ENCODE data around the gene MBLAC1. TPM values are rescaled to one million over a fixed set of nuclear protein-coding genes. Genes with fewer than 3 reads are reported as not detected.

MBLAC1 gene
- total RNA-seq, 2 donors from 2014 or later: 2.7 to 3.9 TPM

DNA sequence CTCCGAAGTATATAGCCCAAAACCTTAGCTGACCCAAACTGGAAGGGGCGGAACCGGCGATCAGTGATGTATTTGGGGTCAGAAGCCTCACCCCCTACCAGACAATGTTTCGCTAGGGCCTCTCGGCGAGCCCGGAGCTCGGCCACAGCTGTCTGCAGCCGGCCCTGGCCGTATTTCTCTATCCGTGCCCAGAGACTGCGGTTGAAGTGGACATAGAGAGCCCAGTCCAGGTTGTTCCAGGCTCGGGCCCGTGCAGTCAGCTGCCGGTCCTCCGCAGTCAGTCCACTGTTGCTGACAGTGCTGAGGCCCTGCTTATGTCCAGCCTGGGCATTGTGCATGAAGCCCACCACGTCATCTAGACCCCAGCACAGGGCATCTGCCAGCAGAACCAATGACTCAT is 33.3 kb downstream of the MBLAC1 start:
- DNase-seq: no peak
- intact Hi-C loops (cut with DNase I, micrococcal nuclease): no loop called here
- ATAC-seq: no peak

- peak; percentile 72 to 83 for DNase-seq
- ATAC-seq: peak; percentile 76
- intact Hi-C loops (cut with DNase I, micrococcal nuclease): no loop called here
These were observed 36.3 kb downstream of the MBLAC1 start for GRCh38 chr7:100163006-100163531.

GRCh38 chr7:100163871-100164270 is 37.1 kb downstream of the MBLAC1 start:
- intact Hi-C loops (cut with DNase I, micrococcal nuclease): no loop called here
- ATAC-seq: no peak
- no peak for DNase-seq

GRCh38 chr7:100166317-100166940 is 39.7 kb downstream of the MBLAC1 start:
- no peak for ATAC-seq
- intact Hi-C loops (cut with DNase I, micrococcal nuclease): no loop called here
- no peak for DNase-seq

GRCh38 chr7:100166970-100167911 is 40.5 kb downstream of the MBLAC1 start:
- ATAC-seq: peak; percentile 24
- peak in 1 of 2 donors; percentile 24 for DNase-seq
- intact Hi-C loops (cut with DNase I, micrococcal nuclease): no loop called here

- ATAC-seq (peak; percentile 59), DNase-seq (peak in 1 of 2 donors; percentile 56)
- intact Hi-C loops (cut with DNase I, micrococcal nuclease): no loop called here
These were observed 41.2 kb downstream of the MBLAC1 start for GRCh38 chr7:100167912-100168323.

DNA sequence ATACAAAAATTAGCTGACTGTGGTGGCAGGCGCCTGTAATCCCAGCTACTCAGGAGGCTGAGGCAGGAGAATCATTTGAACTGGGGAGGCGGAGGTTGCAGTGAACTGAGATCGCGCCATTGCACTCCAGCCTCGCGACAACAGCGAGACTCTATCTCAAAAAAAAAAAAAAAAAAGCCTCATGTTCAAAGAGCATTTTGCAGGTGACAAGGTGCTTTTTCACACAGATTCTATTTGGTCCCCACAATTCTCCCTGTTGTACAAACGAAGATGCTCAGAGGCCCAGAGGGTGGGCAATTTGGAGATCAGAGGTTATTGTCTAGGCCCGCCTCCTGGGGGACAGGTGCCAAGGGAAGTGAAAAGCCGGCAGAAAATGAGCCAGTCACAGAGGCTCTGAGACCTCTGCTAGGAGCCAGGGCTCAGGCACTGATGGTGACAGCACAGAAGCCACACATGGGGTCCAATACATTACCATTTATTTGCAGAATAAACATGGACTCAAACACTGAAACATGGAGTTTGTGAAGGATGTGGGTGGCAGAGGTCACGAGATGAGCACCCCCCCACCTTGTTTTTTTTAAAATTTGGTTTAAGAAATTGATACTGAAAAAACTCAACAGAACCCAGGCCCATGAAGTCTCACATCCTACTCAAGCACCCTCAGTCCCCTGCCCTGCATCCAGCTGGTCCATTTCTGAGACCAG is 42.5 kb downstream of the MBLAC1 start:
- no peak for DNase-seq
- intact Hi-C loops (cut with DNase I, micrococcal nuclease): no loop called here

GRCh38 chr7:100170101-100170897 is 43.5 kb downstream of the MBLAC1 start:
- intact Hi-C loops (cut with DNase I, micrococcal nuclease): no loop called here
- DNase-seq: peak in 1 of 2 donors; percentile 21
- no peak for ATAC-seq

More for the DNA sequence above, 42.5 kb downstream of the MBLAC1 start:
- no peak for ATAC-seq

DNA sequence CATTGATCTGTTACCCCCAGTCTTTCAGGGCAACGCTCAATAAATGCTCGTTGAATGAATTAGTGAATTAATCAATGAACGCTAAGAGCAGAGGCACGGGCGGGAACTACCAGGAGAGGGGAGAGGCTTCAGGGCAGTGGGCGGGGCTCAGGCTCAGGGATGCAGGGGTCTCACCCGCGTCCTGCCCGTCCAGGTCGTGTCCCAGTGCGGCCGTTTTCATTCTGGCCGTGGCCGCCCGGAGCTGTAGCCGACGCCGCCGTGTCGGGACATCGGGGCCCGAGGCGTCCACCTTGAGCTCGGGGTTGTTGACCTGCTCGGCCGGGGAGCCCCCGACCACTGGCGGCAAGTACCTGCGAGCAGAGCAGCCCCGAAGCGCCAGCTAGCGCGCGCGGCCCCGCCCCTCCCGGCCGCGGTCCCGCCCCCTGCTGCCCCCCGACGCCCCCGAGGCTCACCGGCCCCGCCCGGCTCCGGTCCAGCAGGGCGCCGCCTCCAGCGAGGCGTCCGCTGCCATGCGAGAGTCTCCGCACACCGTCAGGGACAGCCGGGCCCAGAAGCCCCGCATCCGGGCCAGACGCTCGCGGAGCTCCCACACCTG is 44.4 kb downstream of the MBLAC1 start:
- intact Hi-C loops (cut with DNase I, micrococcal nuclease): no loop called here
- DNase-seq (peak in 1 of 2 donors; percentile 53), ATAC-seq (peak; percentile 34)

DNA sequence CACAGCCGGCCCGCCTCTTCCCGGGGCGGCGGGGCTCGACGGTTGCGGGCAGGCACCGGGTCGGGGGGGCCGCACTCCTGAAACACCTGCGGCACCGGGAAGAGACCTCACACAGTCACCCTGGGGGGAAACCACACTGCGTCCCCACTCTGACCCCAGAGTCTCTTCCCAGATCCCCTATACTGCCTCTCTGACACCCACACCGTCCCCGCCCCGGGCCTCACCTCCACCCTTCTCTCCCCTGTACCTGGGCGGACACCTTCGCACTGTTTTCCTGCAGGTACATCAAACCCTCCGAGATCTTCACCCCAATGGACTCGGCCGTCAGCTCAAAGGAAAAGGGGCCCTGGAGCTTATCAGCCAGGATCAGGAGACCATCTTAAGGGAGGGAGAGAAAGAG is 45.1 kb downstream of the MBLAC1 start:
- DNase-seq: no peak
- ATAC-seq: no peak

GRCh38 chr7:100173806-100174495 is 47.2 kb downstream of the MBLAC1 start:
- DNase-seq: no peak
- intact Hi-C loops (cut with DNase I, micrococcal nuclease): no loop called here
- no peak for ATAC-seq

More for the DNA sequence above, 45.1 kb downstream of the MBLAC1 start:
- intact Hi-C loops (cut with DNase I, micrococcal nuclease): no loop called here

- intact Hi-C loops (cut with DNase I, micrococcal nuclease): no loop called here
- ATAC-seq (no peak), DNase-seq (no peak)
These were observed 47.8 kb downstream of the MBLAC1 start for GRCh38 chr7:100174582-100174981.

DNA sequence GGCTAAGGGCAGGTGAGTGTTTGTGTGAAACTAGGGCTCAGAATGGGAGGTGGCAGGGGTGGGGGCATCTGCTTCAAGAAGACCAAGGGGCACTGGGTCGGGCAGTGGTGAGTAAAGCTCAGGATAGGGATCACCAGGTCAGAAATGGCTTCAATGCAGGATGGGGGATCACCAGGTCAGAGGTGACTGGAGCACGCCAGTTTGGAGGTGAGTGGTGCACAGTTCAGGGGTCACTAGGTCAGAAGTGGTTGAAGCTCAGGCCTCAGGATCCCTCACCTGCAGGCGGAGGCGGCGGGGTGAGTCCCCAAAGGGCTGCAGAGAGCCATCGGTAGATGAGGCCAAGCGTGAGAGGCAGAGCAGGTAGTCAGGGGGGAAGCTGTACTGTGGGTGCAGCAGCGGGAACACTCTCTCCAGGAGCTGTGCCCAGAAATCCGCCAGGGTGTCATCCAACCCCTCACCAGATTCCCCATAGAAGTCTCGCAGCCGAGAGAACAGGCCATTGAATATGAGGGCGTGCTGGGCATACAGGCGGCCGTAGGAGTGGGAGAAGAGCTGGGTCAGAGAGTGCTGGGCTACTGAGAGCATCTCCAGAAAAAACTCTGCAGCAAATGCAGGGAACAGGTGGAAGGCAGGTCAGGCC is 48.6 kb downstream of the MBLAC1 start:
- ATAC-seq (no peak), DNase-seq (no peak)
- intact Hi-C loops (cut with DNase I, micrococcal nuclease): no loop called here

GRCh38 chr7:100176096-100177044 is 49.6 kb downstream of the MBLAC1 start:
- DNase-seq (no peak), ATAC-seq (no peak)
- intact Hi-C loops (cut with DNase I, micrococcal nuclease): no loop called here

DNA sequence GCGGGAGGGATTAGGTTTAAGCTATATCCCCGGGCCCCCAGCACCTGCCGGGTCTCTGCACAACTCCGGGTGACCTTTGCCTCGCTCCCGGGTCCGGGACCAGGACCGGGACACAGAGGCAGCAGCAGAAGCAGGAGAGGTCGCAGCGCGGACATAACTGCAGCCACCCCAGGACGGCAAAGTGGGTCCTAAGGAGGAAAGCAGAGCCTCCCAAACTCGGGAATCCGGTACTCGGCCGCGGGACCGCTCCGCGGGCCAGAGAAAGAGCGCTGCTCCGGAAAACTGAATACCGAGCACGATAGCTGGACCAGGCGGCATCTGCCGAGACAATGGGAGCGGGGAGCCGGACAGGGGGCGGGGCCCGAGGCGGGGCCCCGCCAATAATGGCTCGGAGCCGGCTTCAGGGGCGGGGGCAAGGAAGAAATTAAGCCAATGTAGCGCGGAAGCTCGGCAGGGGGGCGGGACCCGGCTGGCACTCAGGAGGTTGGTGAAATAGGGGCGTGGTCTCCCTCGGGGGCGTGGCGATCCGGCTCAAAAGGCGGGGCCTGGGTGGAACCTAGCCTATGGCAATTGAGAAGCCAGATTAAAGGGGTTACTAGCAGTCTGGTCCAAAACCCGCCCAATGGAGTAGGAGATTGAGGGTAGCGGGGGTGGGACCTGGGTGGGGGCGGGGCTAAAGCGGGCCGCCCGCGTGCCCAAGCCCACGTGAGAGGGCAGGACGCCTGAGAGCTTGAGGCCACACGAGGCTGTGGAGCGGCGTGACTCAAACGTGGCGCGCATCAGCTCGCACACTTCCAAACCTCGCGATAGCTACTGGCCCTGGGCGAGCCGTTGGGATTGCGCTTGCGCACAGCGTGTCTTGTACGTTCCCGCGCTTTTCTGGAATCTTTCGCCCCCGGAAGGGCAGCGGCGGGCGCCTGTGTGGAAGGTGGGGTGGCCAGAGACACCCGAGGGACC is 50.6 kb downstream of the MBLAC1 start, which contains the start of the genes GPC2 and STAG3:
GPC2 (minus strand) TSS at position 337 of the 957 bp plus-strand sequence; CDS start at position 155, 182 bp downstream.
STAG3 (plus strand) TSS at position 874 of the 957 bp plus-strand sequence. CDS start 2,639 bp downstream, outside the sequence.
- intact Hi-C loops (cut with DNase I, micrococcal nuclease): no loop called here
- ATAC-seq (peak; percentile 97), DNase-seq (peak; percentile 96 to 98)
